Neural cell (in vitro differentiated cells): Measurements from ENCODE around the gene STARD13. TPM values are rescaled to one million over a fixed set of nuclear protein-coding genes. Genes with fewer than 3 reads are reported as not detected.

Source experiments
- H2AFZ ChIP-seq: fragments of 200-600, 300-800 bp; sonication (generic), shearing (Covaris generic); 2 replicates; pipeline ENCODE4 v1.6.0; 2014; ENCODE audit warnings: low read depth, mild to moderate bottlenecking, antibody characterized with exemption, low read length, moderate library complexity
- H3F3A ChIP-seq: fragments of 200-600 bp; shearing (Covaris generic); 2 replicates; pipeline ENCODE4 v1.6.1; 2016; ENCODE audit warnings: mild to moderate bottlenecking, moderate library complexity, mixed read lengths, antibody characterized with exemption, low read length; ENCODE audit not compliant: insufficient read depth, poor library complexity, severe bottlenecking
- H3K27ac ChIP-seq: fragments of 200-600, 300-800 bp; sonication (generic), shearing (Covaris generic); 2 replicates; pipeline ENCODE4 v1.5.1; 2014; ENCODE audit warnings: mild to moderate bottlenecking, low read length, moderate library complexity
- H3K27me3 ChIP-seq: fragments of 300-800, 200-600 bp; sonication (generic), shearing (Covaris generic); 2 replicates; pipeline ENCODE4 v1.6.0; 2014; ENCODE audit warnings: mild to moderate bottlenecking, low read depth, low read length, moderate library complexity; ENCODE audit not compliant: insufficient read depth
- H3K36me3 ChIP-seq: fragments of 300-800, 200-600 bp; sonication (generic), shearing (Covaris generic); 2 replicates; pipeline ENCODE4 v1.5.1; 2014; ENCODE audit warnings: mild to moderate bottlenecking, antibody characterized with exemption, low read length, moderate library complexity; ENCODE audit not compliant: insufficient read depth
- H3K4me2 ChIP-seq: fragments of 300-800, 200-600 bp; sonication (generic), shearing (Covaris generic); 2 replicates; pipeline ENCODE4 v1.6.0; 2014; ENCODE audit warnings: mild to moderate bottlenecking, low read length
- H3K4me3 ChIP-seq: fragments of 300-800, 200-600 bp; sonication (generic), shearing (Covaris generic); 2 replicates; pipeline ENCODE4 v1.5.1; 2014; ENCODE audit warnings: mild to moderate bottlenecking, low read length, moderate library complexity
- H3K79me2 ChIP-seq: fragments of 200-600 bp; shearing (Covaris generic); replicated peaks from 2 replicates; pipeline ENCODE4 v1.6.0; 2014; ENCODE audit warnings: mild to moderate bottlenecking, low read length, moderate library complexity; ENCODE audit not compliant: insufficient read depth
- H3K9ac ChIP-seq: fragments of 300-800, 200-600 bp; sonication (generic), shearing (Covaris generic); 2 replicates; pipeline ENCODE4 v1.6.1; 2016; ENCODE audit warnings: mild to moderate bottlenecking, low read length, mixed read lengths
- H3K9me2 ChIP-seq: fragments of 200-600 bp; shearing (Covaris generic); 2 replicates; pipeline ENCODE4 v1.6.1; 2016; ENCODE audit warnings: mild to moderate bottlenecking, low read length, mixed read lengths; ENCODE audit not compliant: insufficient read depth
- H3K9me3 ChIP-seq: fragments of 200-600, 300-800 bp; sonication (generic), shearing (Covaris generic); 2 replicates; pipeline ENCODE4 v1.6.1; 2016; ENCODE audit warnings: mild to moderate bottlenecking, mixed run types, low read length, moderate library complexity, mixed read lengths
- H4K20me1 ChIP-seq: fragments of 200-600 bp; shearing (Covaris generic); 2 replicates; pipeline ENCODE4 v1.6.1; 2016; ENCODE audit warnings: mild to moderate bottlenecking, mixed run types; ENCODE audit not compliant: insufficient read depth
- EP300 ChIP-seq: fragments of 450-650 bp; conservative IDR thresholded peaks from 2 replicates; pipeline ENCODE4 v1.6.1; 2014; ENCODE audit warnings: antibody characterized with exemption, mild to moderate bottlenecking, moderate library complexity; ENCODE audit not compliant: poor library complexity, severe bottlenecking
- EZH2 ChIP-seq: fragments of 200-600, 300-800 bp; shearing (Covaris generic), sonication (generic); IDR thresholded peaks from 2 replicates; pipeline ENCODE4 v1.6.1; 2014; ENCODE audit warnings: antibody characterized with exemption, low read length, borderline replicate concordance, mild to moderate bottlenecking; ENCODE audit not compliant: insufficient read depth, poor library complexity, severe bottlenecking
- MXI1 ChIP-seq: fragments of 450-650 bp; conservative IDR thresholded peaks from 2 replicates; pipeline ENCODE4 v1.6.1; 2014; ENCODE audit warnings: antibody characterized with exemption, mild to moderate bottlenecking; ENCODE audit not compliant: poor library complexity, severe bottlenecking
- POLR2AphosphoS5 ChIP-seq: IDR thresholded peaks from 2 replicates; pipeline ENCODE4 v1.6.1; 2012
- RAD21 ChIP-seq: fragments of 450-650 bp; conservative IDR thresholded peaks from 2 replicates; pipeline ENCODE4 v1.6.1; 2014; ENCODE audit warnings: antibody characterized with exemption, mild to moderate bottlenecking, moderate library complexity
- REST ChIP-seq: IDR thresholded peaks from 2 replicates; pipeline ENCODE4 v1.6.1; 2012; ENCODE audit warnings: borderline replicate concordance
- SMC3 ChIP-seq: fragments of 450-650 bp; conservative IDR thresholded peaks from 2 replicates; pipeline ENCODE4 v1.6.1; 2014; ENCODE audit warnings: antibody characterized with exemption, mild to moderate bottlenecking, moderate library complexity; ENCODE audit not compliant: poor library complexity
- TAF1 ChIP-seq: IDR thresholded peaks from 2 replicates; pipeline ENCODE4 v1.6.1; 2012; ENCODE audit warnings: low read depth
- polyA plus RNA-seq: library from polyadenylated mRNA; depleted of rRNA; stranded (reverse); fragments of >200 nt; gene quantifications from 2 replicates; pipeline ENCODE4 v1.2.3, GENCODE V29; 2014
- TF ChIP-seq, protein P1 (sequence below): fragments of 450-650 bp; IDR thresholded peaks from 2 replicates; pipeline ENCODE4 v1.5.1; 2014; ENCODE audit warnings: antibody characterized with exemption, mild to moderate bottlenecking, moderate library complexity; ENCODE audit not compliant: poor library complexity, severe bottlenecking

Gene STARD13
- polyA plus RNA-seq, 1 donor from 2014 or later: 0.05 TPM

- TF ChIP-seq MXI1: no peak
- TF ChIP-seq POLR2AphosphoS5: no peak
- TF ChIP-seq, protein P1, sequence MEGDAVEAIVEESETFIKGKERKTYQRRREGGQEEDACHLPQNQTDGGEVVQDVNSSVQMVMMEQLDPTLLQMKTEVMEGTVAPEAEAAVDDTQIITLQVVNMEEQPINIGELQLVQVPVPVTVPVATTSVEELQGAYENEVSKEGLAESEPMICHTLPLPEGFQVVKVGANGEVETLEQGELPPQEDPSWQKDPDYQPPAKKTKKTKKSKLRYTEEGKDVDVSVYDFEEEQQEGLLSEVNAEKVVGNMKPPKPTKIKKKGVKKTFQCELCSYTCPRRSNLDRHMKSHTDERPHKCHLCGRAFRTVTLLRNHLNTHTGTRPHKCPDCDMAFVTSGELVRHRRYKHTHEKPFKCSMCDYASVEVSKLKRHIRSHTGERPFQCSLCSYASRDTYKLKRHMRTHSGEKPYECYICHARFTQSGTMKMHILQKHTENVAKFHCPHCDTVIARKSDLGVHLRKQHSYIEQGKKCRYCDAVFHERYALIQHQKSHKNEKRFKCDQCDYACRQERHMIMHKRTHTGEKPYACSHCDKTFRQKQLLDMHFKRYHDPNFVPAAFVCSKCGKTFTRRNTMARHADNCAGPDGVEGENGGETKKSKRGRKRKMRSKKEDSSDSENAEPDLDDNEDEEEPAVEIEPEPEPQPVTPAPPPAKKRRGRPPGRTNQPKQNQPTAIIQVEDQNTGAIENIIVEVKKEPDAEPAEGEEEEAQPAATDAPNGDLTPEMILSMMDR: no peak
- no peak for TF ChIP-seq SMC3
- Histone ChIP-seq H3K36me3 (no peaks in the 10 kb centered on the region), H3K9me2 (no peaks in the 10 kb centered on the region), H2AFZ (no peak overlapping the region), H3K27me3 (no peaks in the 10 kb centered on the region), H3F3A (no peaks in the 10 kb centered on the region), H3K79me2 (no peaks in the 10 kb centered on the region), H3K9ac (no peak overlapping the region), H3K4me3 (no peak overlapping the region), H3K4me2 (no peak overlapping the region), H3K9me3 (no peaks in the 10 kb centered on the region), H4K20me1 (no peaks in the 10 kb centered on the region), H3K27ac (no peak overlapping the region)
Observed at GRCh38 chr13:33262594-33262993, 23.0 kb downstream of the STARD13 start.

DNA sequence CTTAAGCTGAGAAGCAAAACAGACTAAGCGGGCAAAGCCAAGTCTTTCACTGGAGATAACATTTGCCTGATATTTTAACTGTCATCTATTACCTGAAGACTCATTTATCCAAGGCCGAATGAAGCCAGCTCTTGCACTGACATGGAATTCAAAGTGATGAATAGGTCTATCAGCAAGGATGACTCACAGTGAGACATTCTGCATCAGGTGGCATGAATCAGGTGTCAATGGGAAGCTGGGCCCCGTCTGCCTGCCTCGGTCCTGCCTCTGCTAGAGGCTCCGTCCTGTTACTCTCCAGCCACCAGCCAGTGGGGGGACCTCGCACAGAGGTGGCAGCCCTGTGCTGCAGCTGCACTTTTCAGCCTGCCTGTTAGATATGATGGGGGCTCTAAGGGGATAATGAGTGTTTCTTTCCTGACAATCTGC, 23.5 kb downstream of the STARD13 start:
- H3F3A ChIP-seq: no peaks in the 10 kb centered on the region
- TF ChIP-seq POLR2AphosphoS5: no peak
- no peak for TF ChIP-seq EZH2
- no peak for TF ChIP-seq TAF1
- no peak for TF ChIP-seq REST
- no peak for TF ChIP-seq MXI1
- no peak for TF ChIP-seq RAD21
- TF ChIP-seq SMC3: no peak
- TF ChIP-seq, protein P1: no peak
- no peak for TF ChIP-seq EP300
- no peak overlapping the region for H3K27ac ChIP-seq
- no peak overlapping the region for H3K4me3 ChIP-seq
- no peaks in the 10 kb centered on the region for H3K79me2 ChIP-seq
- H3K9ac ChIP-seq: no peak overlapping the region
- H4K20me1 ChIP-seq: no peaks in the 10 kb centered on the region
- no peaks in the 10 kb centered on the region for H3K9me3 ChIP-seq
- H3K27me3 ChIP-seq: no peaks in the 10 kb centered on the region
- no peaks in the 10 kb centered on the region for H3K36me3 ChIP-seq
- no peak overlapping the region for H2AFZ ChIP-seq
- no peak overlapping the region for H3K4me2 ChIP-seq
- no peaks in the 10 kb centered on the region for H3K9me2 ChIP-seq
